GM12891 (cell line): Measurements from ENCODE around the gene E2F6.
"Not testable (repeated sequence)": the region's sequence is repeated elsewhere in the genome, so short reads cannot be mapped to it uniquely, and the experiment has no call there.

Experiments
- DNase-seq: peaks from one replicate; pipeline ENCODE4 v3.0.0; 2011; ENCODE audit warnings: low spot score; ENCODE audit not compliant: insufficient read length
- FAIRE-seq: peaks from 2 replicates; lab custom pipeline; 2011; peaks lifted over from hg19 to GRCh38; lab: Jason Lieb, UNC
- PAX5 ChIP-seq: IDR thresholded peaks from 2 replicates; pipeline ENCODE4 v1.6.1; 2011; ENCODE audit warnings: low read length, moderate library complexity, mild to moderate bottlenecking; ENCODE audit not compliant: insufficient read depth, severe bottlenecking
- POLR2A ChIP-seq: IDR thresholded peaks from 2 replicates; pipeline ENCODE4 v1.6.1; 2011; ENCODE audit warnings: low read depth, low read length, control low read depth
- POLR2AphosphoS5 ChIP-seq: IDR thresholded peaks from 2 replicates; pipeline ENCODE4 v1.6.1; 2011; ENCODE audit warnings: low read depth, low read length, control low read depth
- POU2F2 ChIP-seq: IDR thresholded peaks from 2 replicates; pipeline ENCODE4 v1.6.1; 2011; ENCODE audit warnings: low read depth, mild to moderate bottlenecking, control low read depth, low read length, moderate library complexity
- SPI1 ChIP-seq: IDR thresholded peaks from 2 replicates; pipeline ENCODE4 v1.6.1; 2011; ENCODE audit warnings: low read depth, low read length, control low read depth
- TAF1 ChIP-seq: IDR thresholded peaks from 2 replicates; pipeline ENCODE4 v1.6.1; 2011; ENCODE audit warnings: low read depth, low read length, control low read depth

Gene E2F6

DNA sequence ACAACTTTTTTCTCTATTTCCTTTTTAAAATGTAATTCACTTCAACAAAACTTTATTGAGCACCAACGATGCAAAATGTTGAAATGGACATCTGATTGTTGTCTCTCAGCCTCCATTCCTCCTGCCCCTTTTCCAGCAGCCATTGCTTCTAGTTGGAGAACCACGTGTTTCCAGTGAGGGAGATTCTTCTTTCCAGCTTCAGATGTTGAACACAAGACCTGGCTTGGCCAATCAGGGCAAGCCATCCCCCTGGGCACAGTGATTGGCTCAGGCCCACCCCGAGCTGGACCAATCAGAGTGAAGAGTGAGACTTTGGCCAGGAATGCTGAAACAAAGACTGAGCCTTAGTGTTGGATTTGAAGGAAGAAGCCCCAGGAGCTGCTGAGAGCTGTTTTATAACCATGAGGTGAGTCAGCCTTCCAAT is 59.0 kb downstream of the E2F6 start:
- TF ChIP-seq SPI1, result no peak
- no peak for TF ChIP-seq POU2F2
- TF ChIP-seq POLR2AphosphoS5, result no peak
- no peak for TF ChIP-seq TAF1
- no peak for TF ChIP-seq PAX5
- TF ChIP-seq POLR2A, result no peak
- DNase-seq, result no peak
- FAIRE-seq, result no peak

DNA sequence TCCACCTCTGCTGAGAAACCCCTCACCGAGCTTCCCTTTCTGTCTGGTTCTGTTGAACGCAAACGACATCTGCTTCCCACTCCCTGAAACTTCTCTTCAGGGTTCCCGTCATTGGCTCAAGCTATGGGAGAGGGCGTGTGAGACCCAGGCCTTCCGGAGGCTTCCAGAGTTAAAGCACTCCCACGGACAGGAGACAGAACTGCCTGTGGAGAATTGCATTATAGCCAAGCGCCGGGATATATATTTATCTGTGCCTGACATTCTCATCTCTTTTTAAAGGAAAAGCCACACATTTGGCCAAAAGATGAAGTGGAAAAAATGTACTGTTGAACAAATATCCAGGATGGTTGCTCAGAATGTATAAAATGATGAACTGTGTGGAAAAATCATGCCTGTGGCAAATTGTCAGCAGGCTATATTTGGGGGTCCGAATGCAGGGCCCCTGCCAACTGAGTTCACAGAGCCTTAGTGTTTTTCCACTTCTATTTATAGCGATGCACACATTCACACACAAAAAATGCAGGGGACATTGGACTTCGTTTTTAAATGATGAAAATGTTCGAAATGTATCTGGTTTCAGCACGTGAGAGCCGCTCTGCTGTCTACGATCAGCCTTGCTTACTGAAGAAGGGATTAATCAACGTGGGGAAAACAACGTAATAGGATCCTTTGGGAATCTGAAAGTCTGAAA is 59.5 kb downstream of the E2F6 start:
- DNase-seq, result no peak
- TF ChIP-seq SPI1 (no peak), POLR2AphosphoS5 (no peak), POLR2A (no peak), POU2F2 (no peak), TAF1 (no peak), PAX5 (no peak)
- FAIRE-seq, result no peak

GRCh38 chr2:11405599-11406266 is 60.2 kb downstream of the E2F6 start:
- no peak for TF ChIP-seq SPI1
- no peak for TF ChIP-seq POU2F2
- TF ChIP-seq TAF1, result no peak
- no peak for FAIRE-seq
- DNase-seq, result no peak

DNA sequence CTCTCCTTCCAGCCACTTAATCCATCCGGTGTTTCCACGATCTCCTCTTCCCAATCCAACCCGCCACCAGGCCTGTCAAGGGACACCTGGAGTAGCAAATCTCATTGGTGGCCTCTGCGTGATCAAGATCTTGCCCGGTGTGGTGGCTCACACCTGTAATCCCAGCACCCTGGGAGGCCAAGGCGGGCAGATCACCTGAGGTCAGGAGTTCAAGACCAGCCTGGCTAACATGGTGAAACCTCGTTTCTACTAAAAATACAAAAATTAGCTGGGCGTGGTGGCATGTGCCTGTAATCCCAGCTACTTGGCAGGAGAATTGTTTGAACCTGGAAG is 60.9 kb downstream of the E2F6 start:
- not testable (repeated sequence) for DNase-seq

DNA sequence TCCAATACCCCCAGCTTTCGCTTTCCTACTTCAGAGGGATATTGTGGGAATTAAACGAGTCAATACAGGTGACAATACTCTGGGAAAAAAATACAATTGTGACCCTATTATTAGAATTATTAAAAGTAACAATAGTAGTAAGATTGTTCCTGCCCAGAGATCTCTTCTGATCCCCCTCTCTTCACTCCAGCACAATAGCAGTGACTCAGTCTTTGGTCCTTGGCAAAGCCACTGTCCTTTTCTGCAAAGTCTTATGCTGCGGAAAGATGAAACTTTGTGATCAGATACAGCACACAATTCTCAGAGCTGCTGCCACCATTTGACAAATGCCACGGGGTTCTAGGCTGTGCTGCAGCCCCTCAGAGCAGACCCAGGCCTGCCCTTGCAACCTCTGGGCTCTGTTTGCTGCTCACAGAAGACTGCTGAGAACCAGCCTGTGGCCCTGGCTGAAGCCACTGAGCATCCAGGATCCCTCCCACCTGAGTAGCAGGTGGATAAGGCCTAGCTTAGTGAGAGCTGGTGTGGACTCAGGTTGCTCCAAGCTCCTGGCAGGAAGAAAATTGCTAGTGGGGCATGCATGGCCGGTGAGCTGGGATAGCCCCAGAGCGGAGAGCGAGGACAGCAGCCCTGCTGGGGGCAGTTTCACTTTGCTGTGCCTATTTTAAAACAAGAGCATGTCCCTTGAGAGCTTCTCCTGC is 61.4 kb downstream of the E2F6 start:
- DNase-seq, result no peak
- no peak for FAIRE-seq
- no peak for TF ChIP-seq POLR2AphosphoS5
- TF ChIP-seq PAX5, result no peak
- no peak for TF ChIP-seq SPI1
- TF ChIP-seq POLR2A, result no peak
- no peak for TF ChIP-seq POU2F2
- TF ChIP-seq TAF1, result no peak

More for the DNA sequence above, 60.9 kb downstream of the E2F6 start:
- FAIRE-seq, result not testable (repeated sequence)

- TF ChIP-seq POLR2A, result no peak
- TF ChIP-seq POLR2AphosphoS5, result no peak
- no peak for TF ChIP-seq TAF1
- TF ChIP-seq PAX5, result no peak
- no peak for TF ChIP-seq SPI1
- TF ChIP-seq POU2F2, result no peak
- no peak for FAIRE-seq
Observed at GRCh38 chr2:11402436-11402835, 63.5 kb downstream of the E2F6 start.

DNA sequence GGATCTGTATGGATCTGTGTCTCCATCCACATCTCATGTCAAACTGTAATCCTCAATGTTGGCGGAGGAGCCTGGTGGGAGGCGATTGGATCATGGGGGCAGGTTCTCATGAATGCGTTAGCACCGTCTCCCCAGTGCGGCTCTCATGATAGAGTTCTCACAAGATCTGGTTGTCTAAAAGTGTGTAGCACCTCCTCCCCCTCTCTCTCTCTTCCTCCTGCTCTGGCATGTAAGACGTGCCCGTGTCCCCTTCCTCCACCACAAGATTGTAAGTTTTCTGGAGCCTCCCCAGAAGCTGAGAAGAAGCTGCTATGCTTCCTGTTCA is 66.6 kb downstream of the E2F6 start:
- TF ChIP-seq TAF1, result no peak
- no peak for TF ChIP-seq SPI1
- TF ChIP-seq PAX5, result no peak
- TF ChIP-seq POU2F2, result no peak
- no peak for TF ChIP-seq POLR2A
- no peak for TF ChIP-seq POLR2AphosphoS5
- no peak for FAIRE-seq
- no peak for DNase-seq

More at GRCh38 chr2:11402436-11402835, 63.5 kb downstream of the E2F6 start:
- no peak for DNase-seq

DNA sequence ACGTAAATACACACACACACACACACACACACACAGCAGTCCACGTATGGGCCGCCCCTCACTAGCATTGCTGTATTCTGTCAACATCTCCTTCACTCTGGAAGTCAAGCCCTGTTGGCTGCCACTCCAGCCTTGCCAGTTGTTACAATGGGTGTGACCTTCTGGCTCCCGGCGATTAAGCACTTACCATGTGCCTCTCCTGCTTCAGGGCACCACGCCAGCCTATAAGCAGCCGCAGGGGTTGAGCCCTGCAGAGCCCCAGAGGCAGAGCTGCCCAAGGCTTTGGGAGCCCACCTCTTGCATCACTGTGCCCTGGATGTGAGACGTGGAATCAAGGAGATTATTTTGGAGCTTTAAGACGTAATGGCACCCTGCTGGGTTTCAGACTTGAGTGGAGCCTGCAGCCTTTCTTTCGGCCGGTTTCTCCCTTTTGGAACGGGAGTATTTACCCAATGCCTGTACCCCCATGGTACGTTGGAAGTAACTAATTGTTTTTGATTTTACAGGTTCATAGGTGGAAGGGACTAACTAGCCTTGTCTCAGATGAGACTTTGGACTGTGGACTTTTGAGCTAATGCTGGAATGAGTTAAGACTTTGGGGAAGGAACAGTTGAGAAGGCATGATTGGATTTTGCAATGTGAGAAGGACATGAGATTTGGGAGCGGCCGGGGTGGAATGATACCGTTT is 67.1 kb downstream of the E2F6 start:
- TF ChIP-seq POLR2A (no peak), POLR2AphosphoS5 (no peak), SPI1 (no peak), POU2F2 (no peak), PAX5 (no peak), TAF1 (no peak)
- FAIRE-seq, result no peak
- DNase-seq, result no peak

GRCh38 chr2:11397513-11397912 is 68.4 kb downstream of the E2F6 start:
- no peak for DNase-seq
- TF ChIP-seq SPI1 (no peak), TAF1 (no peak), POU2F2 (no peak), POLR2A (no peak), PAX5 (no peak), POLR2AphosphoS5 (no peak)
- FAIRE-seq, result no peak
